HUDEP-2 (cell line): ENCODE measurements around the gene ABCA3.
A peak's percentile ranks its signal among the peaks of the same experiment; 100 is the strongest.

Source experiments
- DNase-seq, 76 experiments: peaks; one replicate each; lab custom pipeline; 2025; ENCODE audit not compliant: unreplicated experiment in 76 of 76; lab: John Stamatoyannopoulos, UW

ABCA3 gene

DNA sequence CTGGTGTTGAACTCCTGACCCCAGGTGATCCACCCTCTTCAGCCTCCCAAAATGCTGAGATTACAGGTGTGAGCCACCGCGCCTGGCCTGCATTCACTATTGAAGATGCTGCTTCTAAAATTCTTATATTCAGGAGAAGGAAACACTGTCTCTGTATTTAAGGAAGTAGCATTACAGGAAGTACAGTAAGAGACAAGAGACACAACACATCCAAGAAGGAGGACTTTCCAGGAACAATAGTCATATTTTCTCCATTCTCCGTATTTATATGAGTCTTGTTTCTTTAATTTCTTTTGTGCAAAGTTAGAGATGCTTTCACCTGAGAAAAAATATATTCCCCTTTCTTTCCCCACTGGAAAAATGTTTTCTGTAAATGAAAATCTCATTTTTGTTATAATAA, 18.3 kb upstream of the ABCA3 start:
- no peak for DNase-seq

DNA sequence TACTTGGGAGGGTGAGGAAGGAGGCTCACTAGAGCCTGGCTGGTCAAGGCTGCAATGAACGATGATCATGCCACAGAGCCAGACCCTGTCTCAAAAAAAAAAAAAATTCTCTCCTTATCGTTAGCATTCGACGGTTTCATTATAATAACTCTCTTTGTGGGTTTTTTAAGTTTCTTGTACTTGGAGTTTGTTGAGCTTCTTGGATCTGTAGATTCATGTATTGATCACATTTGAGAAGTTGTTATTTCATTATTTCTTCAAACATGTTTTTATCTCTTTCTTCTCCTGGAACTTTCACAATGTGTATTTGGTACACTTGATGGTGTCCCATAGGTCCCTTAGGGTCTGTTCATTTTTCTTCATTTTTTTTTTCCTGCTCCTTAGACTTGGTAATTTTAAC, 16.8 kb upstream of the ABCA3 start:
- no peak for DNase-seq

DNA sequence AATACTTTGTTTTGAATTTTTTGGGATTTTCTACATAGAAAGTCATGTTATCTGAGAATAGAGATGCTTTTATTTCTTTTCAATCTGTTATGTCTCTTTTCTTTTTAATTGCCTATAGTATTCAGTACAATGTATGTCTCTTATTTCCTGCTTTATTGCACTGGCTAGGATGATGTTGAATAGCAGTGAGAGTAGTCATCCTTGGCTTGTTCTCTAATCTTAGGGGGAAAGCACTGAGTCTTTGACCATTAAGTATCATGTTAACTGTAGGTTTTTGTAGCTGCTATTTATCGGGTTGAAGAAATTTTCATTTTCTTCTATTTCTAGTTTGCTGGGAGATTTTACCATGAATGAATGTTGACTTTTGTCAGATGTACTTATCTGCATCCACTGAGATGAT, 10.0 kb upstream of the ABCA3 start:
- no peak for DNase-seq

DNA sequence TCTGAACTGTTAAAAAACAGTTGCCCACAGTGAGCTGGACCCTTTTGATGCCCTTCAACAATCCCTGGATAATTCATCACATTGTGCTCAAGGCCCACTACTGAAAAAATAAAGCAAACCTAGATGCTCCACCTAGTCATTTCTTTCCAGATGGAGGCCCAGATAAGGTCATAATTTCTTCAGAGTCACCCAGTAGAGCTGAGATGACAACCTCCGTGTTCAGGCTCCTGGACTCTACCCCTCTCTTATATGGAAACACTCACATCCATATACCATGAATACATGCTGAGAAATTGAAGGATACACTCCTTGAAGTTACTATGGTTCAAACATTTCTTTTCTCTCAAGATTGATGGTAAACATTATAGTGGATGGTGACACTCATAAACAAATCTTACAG, 2.7 kb upstream of the ABCA3 start:
- DNase-seq: peak in 8 of 76 experiments; percentile 5 to 23 (median 12)

DNA sequence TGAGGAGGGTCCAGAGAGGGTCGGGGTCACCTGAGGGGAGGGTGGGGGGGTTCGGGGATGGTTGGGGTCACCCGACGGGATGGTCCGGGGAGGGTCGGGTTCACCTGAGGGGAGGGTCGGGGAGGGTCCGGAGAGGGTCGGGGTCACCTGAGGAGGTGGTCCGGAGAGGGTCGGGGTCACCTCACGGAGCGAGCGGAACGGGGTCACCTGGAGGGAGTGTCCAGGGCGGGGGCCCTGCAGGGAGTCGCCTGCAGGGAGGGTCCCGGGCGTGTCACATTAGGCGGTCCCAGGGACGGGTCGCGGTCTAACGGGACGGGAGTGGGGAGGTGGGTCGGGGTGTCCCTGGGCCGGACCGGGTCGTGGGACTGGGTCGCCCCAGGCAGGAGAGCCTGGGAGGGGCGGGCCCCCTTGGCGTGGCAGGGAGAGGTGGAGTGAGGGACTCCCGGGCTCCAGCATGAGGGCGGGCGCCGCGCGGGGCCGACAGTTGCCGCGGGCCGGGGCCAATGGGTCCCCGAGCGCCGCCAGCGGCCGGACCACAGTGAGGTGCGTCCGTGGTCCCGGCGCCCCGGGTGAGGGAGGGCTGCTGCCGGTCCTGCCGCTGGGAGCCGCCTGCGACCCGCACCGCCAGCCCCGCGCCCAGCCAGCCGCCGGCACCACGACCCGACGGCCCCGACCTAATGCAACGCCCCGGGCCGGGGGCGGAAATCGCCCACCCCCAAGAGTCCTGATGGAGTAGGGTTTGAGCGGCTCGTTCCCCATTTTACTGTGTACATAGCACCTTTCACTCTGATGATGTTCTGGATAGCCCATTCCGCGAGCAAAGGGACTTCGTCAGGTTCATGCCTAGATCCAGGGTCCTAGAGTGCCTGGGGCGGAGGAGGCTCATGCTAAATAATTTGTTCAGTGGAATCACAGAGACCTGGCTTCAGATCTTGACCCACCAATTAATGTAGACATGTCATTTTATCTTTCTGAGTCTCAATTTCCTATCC, 1.2 kb upstream of the ABCA3 start:
- DNase-seq: peak in 44 of 76 experiments; percentile 4 to 60 (median 28)

DNA sequence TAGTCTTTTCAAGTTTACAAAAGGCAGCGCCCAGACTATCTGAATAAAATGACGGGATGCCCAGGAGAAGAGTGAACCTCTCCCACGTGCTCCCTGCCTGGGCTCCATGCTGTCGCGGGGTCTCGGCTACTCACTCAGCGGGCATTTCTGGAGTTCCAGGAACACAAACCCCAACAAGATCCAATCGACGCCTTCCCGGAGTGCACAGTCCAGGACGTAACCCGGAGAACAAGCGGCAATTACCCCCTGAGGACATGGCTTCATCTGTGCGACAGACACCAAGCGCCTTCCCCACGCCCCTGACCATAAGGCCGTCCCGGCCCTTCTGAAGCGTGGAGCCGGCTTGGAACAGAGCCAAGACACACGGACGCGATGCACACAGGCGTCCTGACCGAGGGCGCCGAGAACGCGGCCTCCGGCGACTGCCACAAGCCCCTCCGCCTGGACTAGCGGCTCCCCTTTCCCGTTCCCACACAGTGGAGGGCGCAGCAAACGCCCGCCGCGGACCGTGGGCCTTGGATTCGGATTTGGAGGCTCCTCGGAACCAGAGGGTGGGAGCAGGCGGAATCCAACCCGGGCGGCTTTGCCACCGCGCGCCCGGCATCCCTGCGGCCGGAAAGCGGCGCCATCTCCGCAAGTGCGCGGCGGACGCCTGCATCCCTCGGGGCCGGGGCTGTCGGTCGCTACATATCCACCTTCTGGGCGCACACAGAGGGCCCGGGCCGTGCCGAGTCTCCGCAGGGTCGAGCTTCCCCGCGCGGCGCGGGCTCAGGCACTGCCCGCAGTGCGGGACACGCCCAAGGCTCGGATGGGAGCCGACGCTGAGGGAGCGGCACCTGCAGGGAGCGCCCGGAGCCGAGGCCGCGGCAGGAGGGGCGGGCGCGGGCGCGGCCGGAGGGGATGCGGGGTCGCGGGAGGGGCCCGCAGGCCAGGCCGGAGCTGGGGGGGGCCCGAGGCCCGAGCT, 725 bp downstream of the ABCA3 start:
- peak in 39 of 76 experiments; percentile 5 to 56 (median 26) for DNase-seq

DNA sequence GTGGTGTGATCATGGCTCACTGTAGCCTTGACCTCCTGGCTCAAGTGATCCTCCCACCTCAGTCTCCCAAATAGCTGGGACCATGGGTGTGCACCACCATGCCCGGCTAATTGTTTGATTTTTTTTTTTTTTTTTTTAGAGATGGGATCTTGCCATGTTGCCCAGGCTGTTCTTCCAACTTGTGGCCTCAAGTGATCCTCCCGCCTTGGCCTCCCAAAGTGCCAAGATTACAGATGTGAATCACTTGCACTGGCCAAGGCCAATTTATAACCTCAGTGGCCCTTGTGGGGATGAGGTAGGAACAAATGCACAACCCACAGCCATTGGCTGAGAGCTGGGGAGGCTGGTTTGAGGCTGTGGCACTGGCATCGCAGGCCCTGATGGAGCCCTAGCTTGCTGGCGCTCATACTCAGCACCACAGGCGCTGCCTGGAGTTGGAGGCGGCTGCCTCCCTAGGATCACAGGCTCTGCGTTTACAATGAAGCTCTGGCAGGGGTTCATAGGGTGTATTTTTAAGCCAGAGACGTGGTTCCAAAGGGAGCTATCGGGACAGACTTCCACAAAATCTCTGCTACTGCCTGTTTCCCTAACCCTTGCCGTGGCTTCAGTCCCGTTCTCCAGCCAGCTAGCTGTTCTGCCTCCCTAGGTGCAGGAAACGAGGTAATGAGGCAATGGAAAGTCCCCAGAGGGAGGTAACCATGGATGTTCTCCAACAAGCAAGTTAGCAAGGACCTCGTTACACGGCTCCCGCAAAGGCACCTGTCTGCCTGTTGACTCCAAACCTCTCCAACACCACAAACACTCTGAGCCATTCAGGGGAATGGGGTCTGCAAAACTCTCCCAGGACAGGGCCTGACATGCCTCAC, 2.9 kb downstream of the ABCA3 start:
- DNase-seq: no peak

DNA sequence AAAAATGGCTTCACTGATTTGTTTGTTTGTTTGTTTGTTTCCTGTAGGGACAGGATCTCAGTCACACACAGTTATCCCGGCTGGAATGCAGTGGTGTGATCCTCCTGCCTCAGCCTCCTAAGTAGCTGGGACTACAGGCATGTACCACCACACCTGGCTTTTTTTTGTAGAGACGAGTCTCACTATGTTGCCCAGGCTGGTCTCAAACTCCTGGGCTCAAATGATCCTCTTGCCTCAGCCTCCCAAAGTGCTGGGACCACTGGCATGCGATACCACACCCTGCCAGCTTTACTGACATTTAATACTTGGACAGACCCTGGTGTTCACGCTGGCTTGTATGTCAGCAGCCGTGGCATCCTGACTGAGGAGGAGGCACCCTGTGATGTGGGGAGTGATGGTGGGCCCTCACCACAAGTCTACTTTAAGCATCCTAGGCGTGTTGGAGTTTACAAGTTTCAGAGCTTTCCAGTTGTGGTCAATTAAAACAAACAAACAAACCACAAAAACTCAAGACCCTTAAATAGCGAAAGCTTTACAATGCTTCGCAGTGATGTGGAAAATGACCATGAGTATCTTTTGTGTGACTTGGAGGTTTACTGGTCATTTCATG, 5.1 kb downstream of the ABCA3 start:
- no peak for DNase-seq

DNA sequence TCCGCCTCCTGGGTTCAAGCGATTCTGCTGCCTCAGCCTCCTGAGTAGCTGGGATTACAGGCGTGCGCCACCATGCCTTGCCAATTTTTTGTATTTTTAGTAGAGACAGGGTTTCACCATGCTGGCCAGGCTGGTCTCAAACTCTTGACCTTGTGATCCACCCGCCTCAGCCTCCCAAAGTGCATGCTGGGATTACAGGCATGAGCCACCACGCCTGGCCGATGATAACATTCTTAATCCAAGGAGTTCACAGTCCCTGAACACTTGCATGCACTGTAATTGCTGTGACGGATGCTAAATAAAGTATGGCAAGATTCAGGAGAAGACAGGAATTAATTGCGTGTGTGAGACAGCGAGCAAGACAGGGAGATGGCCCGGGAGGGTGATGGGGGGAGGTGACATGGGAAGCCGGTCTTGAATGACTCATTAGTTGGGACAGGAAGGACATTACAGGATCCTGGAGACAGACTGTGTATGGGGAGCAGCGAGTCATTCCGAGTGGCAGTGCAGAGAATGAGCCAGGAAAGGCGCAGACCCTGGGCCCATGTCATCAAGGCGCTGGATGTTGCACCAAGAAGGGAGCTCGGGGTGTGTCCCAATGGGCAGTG, 6.7 kb downstream of the ABCA3 start:
- no peak for DNase-seq

DNA sequence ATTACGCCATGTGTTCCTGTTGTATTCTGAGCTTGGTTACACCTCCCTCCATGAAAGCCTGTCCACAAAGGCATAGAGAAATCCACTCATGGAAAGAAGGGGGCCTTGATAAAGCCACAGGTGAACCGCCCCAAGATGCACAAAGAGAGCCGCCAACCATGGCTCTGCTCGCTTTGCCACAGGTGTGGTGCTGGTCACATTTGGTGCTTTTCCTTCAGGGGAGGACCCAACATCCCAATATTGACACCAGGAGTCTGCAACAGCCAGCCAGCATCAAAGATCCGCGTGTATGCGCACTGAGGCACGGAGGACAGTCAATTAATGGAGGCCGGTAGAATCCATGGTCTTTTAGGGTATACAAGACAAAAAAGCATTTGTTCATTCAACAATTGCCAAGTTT, 7.3 kb downstream of the ABCA3 start:
- no peak for DNase-seq

DNA sequence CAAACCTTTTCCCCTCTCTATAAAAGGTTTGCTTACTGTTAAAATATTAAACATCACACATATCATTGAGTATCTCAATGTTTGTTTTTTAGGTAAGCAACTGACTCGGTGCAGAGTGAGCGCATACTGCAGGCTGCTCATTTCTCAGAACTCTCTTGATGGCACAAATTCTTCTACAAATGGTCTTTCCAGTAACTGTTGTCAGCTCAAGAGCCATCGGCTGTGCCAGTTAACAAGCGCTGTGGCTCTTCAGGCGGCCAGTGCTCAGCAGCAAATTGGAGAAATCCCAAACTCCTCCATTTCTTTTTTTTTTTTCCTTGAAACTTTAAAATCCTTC, 8.6 kb downstream of the ABCA3 start:
- DNase-seq: no peak

DNA sequence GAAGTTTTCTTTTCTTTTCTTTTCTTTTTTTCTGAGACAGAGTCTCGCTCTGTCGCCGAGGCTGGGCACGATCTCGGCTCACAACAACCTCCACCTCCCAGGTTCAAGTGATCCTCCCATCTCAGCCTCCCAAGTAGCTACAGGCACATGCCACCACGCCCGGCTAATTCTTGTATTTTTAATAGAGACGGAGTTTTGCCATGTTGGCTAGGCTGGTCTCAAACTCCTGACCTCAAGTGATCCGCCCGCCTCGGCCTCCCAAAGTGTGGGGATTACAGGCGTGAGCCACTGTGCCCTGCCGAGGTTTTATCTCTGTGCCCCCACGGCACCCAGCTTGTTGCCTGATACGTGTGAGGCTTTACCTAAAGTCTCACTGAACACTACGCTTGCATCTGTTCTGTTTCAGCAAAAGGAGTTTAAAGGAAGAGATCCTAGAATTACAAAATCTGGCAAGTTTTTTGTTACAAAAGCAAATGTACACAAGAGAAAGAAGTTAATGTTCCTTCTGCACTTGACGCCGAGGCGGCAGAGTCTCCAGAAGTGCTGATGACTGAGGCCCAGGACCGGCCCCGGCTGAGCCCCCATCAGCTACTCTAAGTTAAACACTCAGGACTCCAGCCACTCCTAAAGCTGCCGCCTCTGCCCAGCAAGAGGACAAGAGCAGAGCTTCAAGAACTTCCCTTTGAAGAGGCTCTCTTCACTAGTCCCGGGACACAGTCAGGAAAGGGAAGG, 9.2 kb downstream of the ABCA3 start:
- no peak for DNase-seq

DNA sequence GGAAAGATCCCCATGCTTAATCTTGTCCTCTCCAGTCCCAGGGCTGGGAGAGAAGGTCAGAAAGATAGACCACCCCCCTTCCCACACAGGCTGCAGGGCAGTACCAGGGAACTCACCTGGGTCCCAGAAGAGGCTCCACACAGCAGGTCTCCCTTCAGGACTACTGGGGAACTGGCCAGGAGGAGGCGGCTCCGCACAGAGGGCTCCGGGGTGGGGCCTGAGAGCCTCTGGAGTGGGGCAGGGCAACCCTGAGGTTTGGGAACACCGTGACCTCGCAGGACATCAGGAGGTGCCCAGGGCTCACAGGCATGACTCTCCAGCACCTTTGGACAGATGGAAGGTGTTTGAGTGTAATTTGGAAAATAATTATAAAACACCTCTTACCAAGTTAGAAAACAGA, 11.0 kb downstream of the ABCA3 start:
- DNase-seq: no peak

DNA sequence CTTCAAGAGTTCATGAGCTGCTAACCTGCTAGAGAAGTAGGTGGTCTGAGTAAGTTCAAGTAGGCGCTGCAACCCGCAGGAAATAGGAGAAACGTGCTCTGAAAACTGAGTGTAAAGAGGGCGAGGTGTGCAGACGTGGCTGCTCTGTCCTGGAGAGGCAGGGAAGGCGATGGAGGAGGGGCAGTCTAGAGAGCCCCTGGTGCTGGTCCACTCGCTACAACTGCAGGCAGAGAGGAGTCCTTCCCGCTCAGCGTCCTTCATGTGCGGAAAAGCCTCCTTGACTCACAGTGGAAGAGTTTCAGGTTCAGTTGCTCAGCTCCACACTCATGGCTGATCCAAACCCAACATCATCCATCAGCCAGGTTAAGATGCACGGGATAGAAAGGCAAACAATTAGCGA, 12.1 kb downstream of the ABCA3 start:
- DNase-seq: no peak

DNA sequence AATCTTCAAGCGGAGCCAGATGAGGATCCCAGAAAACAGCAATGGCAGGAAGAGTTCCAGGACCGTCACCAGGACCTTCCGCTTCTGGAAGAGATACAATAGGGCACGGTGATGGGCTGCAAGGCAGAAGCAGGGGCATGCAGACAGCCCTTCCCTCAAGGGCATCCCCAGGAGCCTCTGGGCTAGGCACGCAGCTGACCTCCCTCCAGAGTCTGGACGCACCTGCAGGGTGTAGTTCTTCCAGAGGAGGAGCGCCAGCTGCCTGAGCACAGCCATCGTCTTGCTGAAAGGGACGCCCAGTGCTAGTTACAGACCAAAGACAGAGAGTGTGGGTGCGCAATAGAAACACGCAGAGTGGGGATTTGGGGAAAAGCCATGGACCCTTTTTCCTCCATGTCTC, 14.3 kb downstream of the ABCA3 start:
- no peak for DNase-seq

DNA sequence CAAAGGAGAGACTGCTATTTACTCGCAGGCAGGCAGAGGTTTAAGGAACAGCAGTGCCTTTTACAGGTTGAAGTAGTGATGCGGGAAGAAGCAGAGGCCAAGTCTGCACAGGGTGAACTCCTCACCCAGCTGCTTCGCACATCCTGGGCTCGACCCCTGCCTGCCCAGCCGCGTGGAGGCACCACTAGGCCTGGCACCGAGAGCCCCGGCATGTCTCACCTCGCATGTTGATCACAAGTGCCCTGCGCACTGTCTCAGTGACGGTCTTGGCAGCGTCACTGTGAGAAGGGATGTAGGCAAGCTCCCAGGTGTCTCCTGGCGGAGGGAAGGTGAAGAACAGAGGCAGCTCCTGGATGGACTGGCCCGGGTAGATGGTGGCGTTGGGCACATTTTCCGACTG, 14.7 kb downstream of the ABCA3 start:
- no peak for DNase-seq

DNA sequence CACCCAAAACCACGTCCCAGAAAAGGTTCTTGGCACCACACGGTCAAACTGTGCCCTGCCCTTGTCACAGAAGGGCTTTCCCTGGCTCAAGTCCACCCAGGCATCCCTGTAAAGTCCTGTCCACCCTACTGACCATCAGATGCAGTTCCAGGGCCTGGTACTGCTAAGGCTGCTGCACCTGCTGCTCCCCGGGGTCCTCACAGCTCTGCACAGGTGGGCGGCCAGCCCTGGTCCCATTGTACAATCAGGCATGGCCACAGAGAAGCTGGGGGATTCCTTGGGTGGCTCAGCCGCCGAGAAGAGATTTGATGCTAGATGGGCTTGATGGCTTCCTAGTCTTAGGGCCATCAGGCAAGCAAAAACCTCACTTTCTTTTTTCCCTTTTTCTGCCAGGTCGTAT, 15.3 kb downstream of the ABCA3 start:
- no peak for DNase-seq

DNA sequence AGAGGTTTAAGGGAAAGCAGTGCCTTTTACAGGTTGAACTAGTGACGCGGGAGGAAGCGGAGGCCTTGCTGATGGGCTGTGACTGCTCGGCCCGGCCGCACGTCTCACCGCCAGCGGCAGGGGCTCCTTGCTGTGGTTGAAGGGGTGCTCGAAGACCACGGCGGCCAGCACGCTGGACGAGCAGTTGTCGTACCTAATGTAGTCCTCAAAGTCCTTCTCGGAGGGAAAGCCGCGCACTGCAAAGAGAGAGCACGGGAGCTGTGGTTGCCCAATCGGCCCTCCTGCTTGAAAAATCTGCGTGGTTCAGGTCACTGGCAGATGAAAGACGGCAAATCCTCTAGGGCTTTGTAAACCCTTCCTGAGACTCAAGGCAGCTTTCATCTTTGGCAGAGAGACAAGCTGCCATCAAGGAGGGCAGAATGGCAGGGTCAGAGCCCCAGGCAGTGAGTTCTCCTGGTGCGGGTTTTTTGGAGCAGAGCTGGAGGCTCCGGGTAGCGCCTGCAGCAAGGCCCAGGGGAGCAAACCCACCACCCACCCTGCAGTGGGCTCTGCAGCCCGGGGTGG, 16.1 kb downstream of the ABCA3 start:
- DNase-seq: no peak

DNA sequence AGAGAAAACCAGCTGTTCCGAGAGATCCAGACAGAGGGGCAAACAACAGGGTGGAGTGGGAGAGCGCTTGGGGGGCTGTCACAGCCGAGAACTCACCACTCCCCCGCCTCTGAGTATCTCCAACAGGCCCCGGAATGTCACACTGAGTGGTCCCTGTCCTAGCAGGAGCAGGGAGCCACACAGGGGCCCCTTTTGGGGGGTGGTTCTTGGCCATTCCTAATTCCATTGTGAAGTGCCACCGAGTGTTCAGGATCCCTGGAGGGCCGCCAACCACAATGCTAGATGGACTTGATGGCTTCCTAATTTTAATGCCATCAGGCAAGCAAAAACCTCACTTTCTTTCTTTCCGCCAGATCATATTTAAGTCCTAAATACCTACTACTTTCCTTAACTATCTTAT, 16.8 kb downstream of the ABCA3 start:
- no peak for DNase-seq
